IMR-90 (cell line): ENCODE data around the gene TMEM135. TPM values are rescaled to one million over a fixed set of nuclear protein-coding genes. Genes with fewer than 3 reads are reported as not detected.

Experiments used
- ATAC-seq: fragments of 200-7000 bp; cut with Tn5 transposase; 2 replicates; pipeline ENCODE4 v1.9.1; 2020; ENCODE audit warnings: low read depth, mild to moderate bottlenecking, moderate library complexity
- BruUV-seq: library from RNA; stranded (reverse); fragments of 400-500 nt; replicated peaks from 2 replicates; lab custom pipeline; 2021; lab: Mats Ljungman, UMichigan
- CTCF ChIA-PET: fragments of 300-600 bp; formaldehyde crosslinking; extraction: SDS; loops from one replicate; lab custom pipeline; 2021; ENCODE audit warnings: antibody characterized with exemption; lab: Yijun Ruan, JAX
- POLR2A ChIA-PET: fragments of 300-600 bp; sonication (Branson Sonifier 250); formaldehyde crosslinking; loops from one replicate; lab custom pipeline; 2022; ENCODE audit warnings: antibody characterized with exemption; ENCODE audit not compliant: unreplicated experiment; lab: Charles Lee
- DNase-seq: peaks from one replicate; pipeline ENCODE4 v3.0.0; 2013
- H2AFZ ChIP-seq: replicated peaks from 2 replicates; pipeline ENCODE3; 2013; ENCODE audit warnings: low read length, mild to moderate bottlenecking; ENCODE audit not compliant: poor library complexity
- H2AK5ac ChIP-seq: 2 replicates; pipeline ENCODE4 v1.6.1; 2013; ENCODE audit warnings: low read depth, low read length, inconsistent platforms
- H2AK9ac ChIP-seq: replicated peaks from 2 replicates; pipeline ENCODE3; 2013; ENCODE audit warnings: mild to moderate bottlenecking, low read depth, low read length, moderate library complexity; ENCODE audit not compliant: poor library complexity
- H2BK120ac ChIP-seq: 2 replicates; pipeline ENCODE4 v1.6.1; 2013; ENCODE audit warnings: low read depth, low read length, inconsistent platforms
- H2BK15ac ChIP-seq: 3 replicates; pipeline ENCODE4 v1.6.1; 2013; ENCODE audit warnings: low read depth, low read length, inconsistent platforms
- H2BK20ac ChIP-seq: 2 replicates; pipeline ENCODE4 v1.6.1; 2013; ENCODE audit warnings: low read depth, mild to moderate bottlenecking, inconsistent platforms, low read length, moderate library complexity
- H2BK5ac ChIP-seq: 2 replicates; pipeline ENCODE4 v1.6.1; 2013; ENCODE audit warnings: mild to moderate bottlenecking, low read depth, low read length, inconsistent platforms; ENCODE audit not compliant: poor library complexity, severe bottlenecking
- H3K14ac ChIP-seq: replicated peaks from 2 replicates; pipeline ENCODE4 v1.6.1; 2013; ENCODE audit warnings: low read depth, low read length, inconsistent platforms
- H3K18ac ChIP-seq: 2 replicates; pipeline ENCODE4 v1.6.1; 2013; ENCODE audit warnings: low read depth, low read length, control low read depth
- H3K23ac ChIP-seq: 2 replicates; pipeline ENCODE4 v1.6.1; 2013; ENCODE audit warnings: low read depth, low read length, inconsistent platforms
- H3K27ac ChIP-seq: 2 replicates; pipeline ENCODE4 v1.5.1; 2013; ENCODE audit warnings: mild to moderate bottlenecking, control low read depth, low read length; ENCODE audit not compliant: insufficient read depth
- H3K27me3 ChIP-seq: 2 replicates; pipeline ENCODE4 v1.6.1; 2013; ENCODE audit warnings: low read length; ENCODE audit not compliant: control insufficient read depth, insufficient read depth
- H3K36me3 ChIP-seq: 2 replicates; pipeline ENCODE4 v1.6.1; 2013; ENCODE audit warnings: low read length, mixed read lengths; ENCODE audit not compliant: control insufficient read depth, insufficient read depth
- H3K4ac ChIP-seq: 2 replicates; pipeline ENCODE4 v1.6.1; 2013; ENCODE audit warnings: low read depth, low read length, inconsistent platforms
- H3K4me1 ChIP-seq: 2 replicates; pipeline ENCODE4 v1.6.1; 2013; ENCODE audit warnings: low read length, mixed read lengths; ENCODE audit not compliant: control insufficient read depth, insufficient read depth
- H3K4me2 ChIP-seq: 2 replicates; pipeline ENCODE4 v1.6.1; 2013; ENCODE audit warnings: low read depth, mild to moderate bottlenecking, control low read depth, low read length, moderate library complexity
- H3K4me3 ChIP-seq: 2 replicates; pipeline ENCODE4 v1.5.1; 2013; ENCODE audit warnings: low read depth, mild to moderate bottlenecking, control low read depth, low read length, moderate library complexity; ENCODE audit not compliant: insufficient read depth
- H3K56ac ChIP-seq: 2 replicates; pipeline ENCODE4 v1.6.1; 2013; ENCODE audit warnings: low read length, inconsistent platforms; ENCODE audit not compliant: insufficient read depth; ENCODE audit errors: extremely low read depth
- H3K79me1 ChIP-seq, 2 experiments: 2 replicates each; pipeline ENCODE4 v1.6.1; 2013; ENCODE audit warnings: low read length in 2 of 2, inconsistent platforms in 1 of 2, low read depth in 1 of 2
- H3K9ac ChIP-seq: 2 replicates; pipeline ENCODE4 v1.6.1; 2013; ENCODE audit warnings: low read depth, low read length, control low read depth
- H3K9me1 ChIP-seq: 2 replicates; pipeline ENCODE4 v1.6.1; 2013; ENCODE audit warnings: low read length, inconsistent platforms; ENCODE audit not compliant: insufficient read depth
- H3K9me3 ChIP-seq: 2 replicates; pipeline ENCODE4 v1.6.1; 2013; ENCODE audit warnings: low read length; ENCODE audit not compliant: control insufficient read depth, insufficient read depth
- H4K20me1 ChIP-seq: 2 replicates; pipeline ENCODE4 v1.6.1; 2013; ENCODE audit warnings: low read length, inconsistent platforms; ENCODE audit not compliant: insufficient read depth
- H4K5ac ChIP-seq: 2 replicates; pipeline ENCODE4 v1.6.1; 2013; ENCODE audit warnings: mild to moderate bottlenecking, low read depth, low read length, control low read depth
- H4K8ac ChIP-seq, 2 experiments: 2 replicates each; pipeline ENCODE4 v1.6.1; 2013; ENCODE audit warnings: low read depth in 2 of 2, low read length in 2 of 2, control low read depth in 1 of 2, inconsistent platforms in 1 of 2
- H4K91ac ChIP-seq: 2 replicates; pipeline ENCODE4 v1.6.1; 2013; ENCODE audit warnings: low read depth, low read length, inconsistent platforms; ENCODE audit not compliant: insufficient read depth
- BHLHE40 ChIP-seq: fragments of 150-350 bp; IDR thresholded peaks from 2 replicates; pipeline ENCODE4 v1.6.1; 2016; ENCODE audit warnings: mild to moderate bottlenecking, low read depth, low read length
- CEBPB ChIP-seq: IDR thresholded peaks from 2 replicates; pipeline ENCODE4 v1.6.1; 2012; ENCODE audit warnings: low read depth, low read length, improper control_type of control experiment
- CHD1 ChIP-seq: IDR thresholded peaks from 2 replicates; pipeline ENCODE4 v1.6.1; 2012; ENCODE audit warnings: low read depth, low read length, improper control_type of control experiment
- FOS ChIP-seq: fragments of 150-350 bp; IDR thresholded peaks from 2 replicates; pipeline ENCODE4 v1.6.1; 2016; ENCODE audit warnings: low read depth, low read length
- MAZ ChIP-seq: IDR thresholded peaks from 2 replicates; pipeline ENCODE4 v1.6.1; 2012; ENCODE audit warnings: low read depth, mild to moderate bottlenecking, low read length, improper control_type of control experiment, moderate library complexity, borderline replicate concordance
- MXI1 ChIP-seq: IDR thresholded peaks from 2 replicates; pipeline ENCODE4 v1.6.1; 2012; ENCODE audit warnings: low read depth, mild to moderate bottlenecking, low read length, moderate library complexity, borderline replicate concordance
- NFE2L2 ChIP-seq: fragments of 150-350 bp; IDR thresholded peaks from 2 replicates; pipeline ENCODE4 v1.6.1; 2016; ENCODE audit warnings: low read depth, mild to moderate bottlenecking, low read length
- RAD21 ChIP-seq: IDR thresholded peaks from 2 replicates; pipeline ENCODE4 v1.6.1; 2012; ENCODE audit warnings: low read length, improper control_type of control experiment
- RCOR1 ChIP-seq: IDR thresholded peaks from 2 replicates; pipeline ENCODE4 v1.6.1; 2012; ENCODE audit warnings: mild to moderate bottlenecking, low read length, improper control_type of control experiment; ENCODE audit not compliant: insufficient replicate concordance
- RFX5 ChIP-seq: IDR thresholded peaks from 2 replicates; pipeline ENCODE4 v1.8.0; 2012; ENCODE audit warnings: low read depth, mild to moderate bottlenecking, low read length, moderate library complexity
- SMC3 ChIP-seq: fragments of 150-350 bp; IDR thresholded peaks from 2 replicates; pipeline ENCODE4 v1.6.1; 2016; ENCODE audit warnings: low read depth, mild to moderate bottlenecking, antibody characterized with exemption, low read length, moderate library complexity
- WGBS, 2 experiments: methylation state at CpG; one replicate each; pipeline versions ENCODE4 v1.1.5 to v1.1.7; 2013; ENCODE audit warnings: missing lambda C conversion rate in 2 of 2; ENCODE audit not compliant: insufficient read length in 1 of 2; ENCODE audit errors: extremely low coverage in 2 of 2; 5-methylcytosine and 5-hydroxymethylcytosine counted together
- dilution Hi-C: fragments of 300-500 bp; cut with HindIII; formaldehyde crosslinking; loops from one replicate; pipeline ENCODE4 v1.14.3; 2018; ENCODE audit warnings: low sequenced_read_pairs; ENCODE audit not compliant: unreplicated experiment
- in situ Hi-C: fragments of 300-500 bp; cut with MboI; formaldehyde crosslinking; loops from 3 replicates; pipeline ENCODE4 v1.14.3; 2019; ENCODE audit warnings: low sequenced_read_pairs, inconsistent platforms, mixed read lengths
- intact Hi-C: fragments of 100-400 bp; cut with micrococcal nuclease; formaldehyde crosslinking; loops from 2 replicates; pipeline ENCODE4 v1.10.0; 2022
- polyA plus RNA-seq, 3 experiments: library from polyadenylated mRNA; depleted of rRNA; stranded (reverse); fragments of >200 nt; gene quantifications; 2 replicates each; pipeline ENCODE4 v1.2.3, GENCODE V29; 2012; ENCODE audit warnings: low replicate concordance in 1 of 3
- total RNA-seq: library from RNA; depleted of rRNA; stranded (reverse); fragments of >200 nt; gene quantifications from 2 replicates; pipeline ENCODE4 v1.2.3, GENCODE V29; 2012
- TF ChIP-seq, protein P1 (sequence below): fragments of 150-350 bp; IDR thresholded peaks from 2 replicates; pipeline ENCODE4 v1.6.1; 2017; ENCODE audit warnings: mild to moderate bottlenecking, antibody characterized with exemption, low read length, low read depth
- TF ChIP-seq, protein P2 (sequence below): fragments of 150-350 bp; IDR thresholded peaks from 2 replicates; pipeline ENCODE4 v1.6.1; 2016; ENCODE audit warnings: low read depth, mild to moderate bottlenecking, low read length, moderate library complexity, borderline replicate concordance
- TF ChIP-seq, protein P3 (sequence below): conservative IDR thresholded peaks from 2 replicates; pipeline ENCODE4 v1.5.1; 2012; ENCODE audit warnings: mild to moderate bottlenecking, low read depth, low read length, improper control_type of control experiment

Gene TMEM135
- total and polyA plus RNA-seq, 2 of the 4 experiments (the other 2 are of a cell fraction): 3.9 to 5.9 TPM

DNA sequence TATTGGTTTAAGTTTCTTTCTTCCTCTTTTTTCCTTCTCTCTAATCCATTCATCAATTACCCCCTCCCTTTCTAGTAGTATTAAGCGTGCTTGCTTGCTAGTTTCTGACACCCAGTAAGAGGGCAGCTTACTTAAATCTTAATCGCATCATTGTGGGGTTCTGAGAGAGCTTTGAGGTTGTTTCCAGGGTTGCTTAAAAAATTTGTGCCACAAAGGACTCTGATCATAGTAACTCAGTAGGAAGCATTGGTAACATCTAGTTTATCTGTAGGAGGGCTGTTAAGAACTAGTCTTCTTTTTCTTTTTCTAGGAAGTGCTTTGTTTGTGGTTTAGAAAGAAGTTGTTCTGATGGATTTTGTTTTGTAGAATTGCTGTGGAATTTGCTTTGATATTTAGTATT lies 45.3 kb downstream of the TMEM135 start:
- TF ChIP-seq BHLHE40: no peak
- no peak for TF ChIP-seq RFX5
- TF ChIP-seq SMC3: no peak
- TF ChIP-seq FOS: no peak
- TF ChIP-seq RCOR1: no peak
- no peak for TF ChIP-seq NFE2L2
- TF ChIP-seq RAD21: no peak
- no peak for TF ChIP-seq MXI1
- TF ChIP-seq MAZ: no peak
- TF ChIP-seq, protein P1, sequence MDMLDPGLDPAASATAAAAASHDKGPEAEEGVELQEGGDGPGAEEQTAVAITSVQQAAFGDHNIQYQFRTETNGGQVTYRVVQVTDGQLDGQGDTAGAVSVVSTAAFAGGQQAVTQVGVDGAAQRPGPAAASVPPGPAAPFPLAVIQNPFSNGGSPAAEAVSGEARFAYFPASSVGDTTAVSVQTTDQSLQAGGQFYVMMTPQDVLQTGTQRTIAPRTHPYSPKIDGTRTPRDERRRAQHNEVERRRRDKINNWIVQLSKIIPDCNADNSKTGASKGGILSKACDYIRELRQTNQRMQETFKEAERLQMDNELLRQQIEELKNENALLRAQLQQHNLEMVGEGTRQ: no peak
- TF ChIP-seq, protein P2, sequence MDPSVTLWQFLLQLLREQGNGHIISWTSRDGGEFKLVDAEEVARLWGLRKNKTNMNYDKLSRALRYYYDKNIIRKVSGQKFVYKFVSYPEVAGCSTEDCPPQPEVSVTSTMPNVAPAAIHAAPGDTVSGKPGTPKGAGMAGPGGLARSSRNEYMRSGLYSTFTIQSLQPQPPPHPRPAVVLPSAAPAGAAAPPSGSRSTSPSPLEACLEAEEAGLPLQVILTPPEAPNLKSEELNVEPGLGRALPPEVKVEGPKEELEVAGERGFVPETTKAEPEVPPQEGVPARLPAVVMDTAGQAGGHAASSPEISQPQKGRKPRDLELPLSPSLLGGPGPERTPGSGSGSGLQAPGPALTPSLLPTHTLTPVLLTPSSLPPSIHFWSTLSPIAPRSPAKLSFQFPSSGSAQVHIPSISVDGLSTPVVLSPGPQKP: no peak
- TF ChIP-seq CEBPB: no peak
- TF ChIP-seq CHD1: no peak
- TF ChIP-seq, protein P3, sequence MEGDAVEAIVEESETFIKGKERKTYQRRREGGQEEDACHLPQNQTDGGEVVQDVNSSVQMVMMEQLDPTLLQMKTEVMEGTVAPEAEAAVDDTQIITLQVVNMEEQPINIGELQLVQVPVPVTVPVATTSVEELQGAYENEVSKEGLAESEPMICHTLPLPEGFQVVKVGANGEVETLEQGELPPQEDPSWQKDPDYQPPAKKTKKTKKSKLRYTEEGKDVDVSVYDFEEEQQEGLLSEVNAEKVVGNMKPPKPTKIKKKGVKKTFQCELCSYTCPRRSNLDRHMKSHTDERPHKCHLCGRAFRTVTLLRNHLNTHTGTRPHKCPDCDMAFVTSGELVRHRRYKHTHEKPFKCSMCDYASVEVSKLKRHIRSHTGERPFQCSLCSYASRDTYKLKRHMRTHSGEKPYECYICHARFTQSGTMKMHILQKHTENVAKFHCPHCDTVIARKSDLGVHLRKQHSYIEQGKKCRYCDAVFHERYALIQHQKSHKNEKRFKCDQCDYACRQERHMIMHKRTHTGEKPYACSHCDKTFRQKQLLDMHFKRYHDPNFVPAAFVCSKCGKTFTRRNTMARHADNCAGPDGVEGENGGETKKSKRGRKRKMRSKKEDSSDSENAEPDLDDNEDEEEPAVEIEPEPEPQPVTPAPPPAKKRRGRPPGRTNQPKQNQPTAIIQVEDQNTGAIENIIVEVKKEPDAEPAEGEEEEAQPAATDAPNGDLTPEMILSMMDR: no peak
- H2AFZ ChIP-seq: no peak overlapping the region

More for the DNA sequence above, 45.3 kb downstream of the TMEM135 start:
- POLR2A ChIA-PET: no interaction called here
- Histone ChIP-seq H2AK9ac (no peak overlapping the region), H3K9me1 (no peaks in the 10 kb centered on the region), H3K14ac (no peak overlapping the region), H2BK20ac (no peak overlapping the region), H2BK120ac (no peak overlapping the region), H3K4me2 (no peak overlapping the region), H3K4me3 (no peak overlapping the region), H3K4me1 (no peaks in the 10 kb centered on the region), H4K5ac (no peak overlapping the region), H3K36me3 (no peaks in the 10 kb centered on the region), H4K91ac (no peak overlapping the region), H2AK5ac (no peak overlapping the region), H3K9ac (no peak overlapping the region), H3K56ac (no peak overlapping the region), H3K4ac (no peak overlapping the region), H4K8ac (no peak overlapping the region), H2BK5ac (no peak overlapping the region), H3K27me3 (no peaks in the 10 kb centered on the region), H4K20me1 (no peaks in the 10 kb centered on the region), H3K9me3 (no peaks in the 10 kb centered on the region), H2BK15ac (no peak overlapping the region), H3K79me1 (0 out of 4 replicates have a peak, but pooled peaks cover 0 to 2% of the 10 kb centered on the region in 2 experiments), H3K27ac (no peak overlapping the region), H3K23ac (no peak overlapping the region), H3K18ac (no peak overlapping the region)
- DNase-seq (no peak), ATAC-seq (no peak)
- in situ Hi-C loops (no loop called here), intact Hi-C loops (no loop called here), dilution Hi-C loops (no loop called here)
- no CpG with 5 or more reads among the region's 2 CpGs for WGBS, 2 experiments
- BruUV-seq: no TSS peak
- CTCF ChIA-PET: interaction anchor here (1.7 kb wide), 1 partner anchor 15 kb away, joined by 6 read pairs; no protein-coding TSS in a partner anchor
